IPS-18c (cell line): Measurements from ENCODE around the gene ZCCHC7.

Source experiments
- H3K4me3 ChIP-seq: 2 replicates; pipeline ENCODE4 v1.7.0; 2013; ENCODE audit warnings: low read depth, mild to moderate bottlenecking, low read length, moderate library complexity; ENCODE audit not compliant: insufficient read depth
- H3K9me3 ChIP-seq: one replicate; pipeline ENCODE4 v1.6.1; 2013; ENCODE audit warnings: mild to moderate bottlenecking, low read length, moderate library complexity; ENCODE audit not compliant: control insufficient read depth, insufficient read depth

ZCCHC7 gene

GRCh38 chr9:37407468-37407867 lies 287.1 kb downstream of the ZCCHC7 start:
- Histone ChIP-seq H3K9me3 (no peaks in the 10 kb centered on the region), H3K4me3 (no peak overlapping the region)
